ENCODE results near the gene DDX43. TPM values are rescaled to one million over a fixed set of nuclear protein-coding genes. Genes with fewer than 3 reads are reported as not detected.

DDX43 gene
- total and polyA plus RNA-seq, 10 of the 15 experiments (the other 5 are each of a cell fraction or from before 2014, with no cell fraction given): 0.12 TPM; not detected in 9

DNA sequence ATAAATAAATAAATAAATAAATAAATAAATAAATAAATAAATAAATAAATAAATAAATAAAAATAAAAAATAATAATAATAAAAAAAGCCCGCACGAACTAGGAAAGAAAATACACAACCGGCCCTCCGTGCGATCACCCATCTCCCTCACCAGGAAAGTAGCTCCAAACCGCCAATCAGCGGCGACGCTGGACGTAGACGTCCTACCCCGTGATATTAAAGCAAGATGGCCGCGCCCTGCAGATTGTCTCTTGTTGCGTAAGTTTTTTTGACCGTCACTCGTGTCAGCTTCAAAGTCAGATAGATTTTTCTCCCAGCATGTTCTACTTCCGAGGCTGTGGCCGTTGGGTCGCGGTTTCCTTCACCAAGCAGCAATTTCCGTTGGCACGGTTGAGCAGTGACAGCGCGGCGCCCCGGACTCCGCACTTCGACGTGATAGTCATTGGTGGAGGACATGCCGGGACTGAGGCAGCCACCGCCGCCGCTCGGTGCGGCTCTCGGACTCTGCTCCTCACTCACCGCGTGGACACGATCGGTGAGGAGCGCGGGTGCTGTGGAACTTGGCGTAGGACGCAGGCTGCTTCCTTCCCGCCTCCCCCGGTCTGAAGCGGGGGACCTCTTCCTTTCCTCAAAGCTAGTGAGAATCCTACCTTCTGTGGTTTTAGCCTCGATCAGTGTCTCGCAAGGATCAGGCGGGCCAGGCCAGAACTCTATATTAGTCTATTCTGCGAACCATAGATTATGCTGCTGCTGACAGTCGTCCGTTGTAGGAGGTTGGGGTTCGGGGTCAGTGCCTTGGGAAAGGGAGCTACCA lies 67.1 kb downstream of the DDX43 start, which contains the start of gene MTO1 (continued):
- TF ChIP-seq REST (IDR thresholded peaks at IDR 0.05; ENCODE audit: low read depth, low read length) (no peak), KDM1A (IDR thresholded peaks at IDR 0.05; ENCODE audit: borderline replicate concordance) (no peak), TBL1XR1 (IDR thresholded peaks at IDR 0.05; ENCODE audit: low read depth, low read length) (no peak)

Small RNA genes lying within 50 kb of the gene (small RNA-seq; reads per million reads assigned to genes)
- not detected for gene RNU6-975P
- gene RPL39P3: not detected

Other genes with a start within 250 kb of the DDX43 start
Only the 7 nearest of the 8 such genes appear.
- 3.3 and 3.4 TPM in 2 replicates for gene KHDC1, start 131.6 kb upstream of the DDX43 start, total RNA-seq (2014; rRNA removed)
- gene KHDC1, start 131.6 kb upstream of the DDX43 start, total RNA-seq (2014; rRNA removed; fragmentation: Illumina TruSeq; extraction: Trizol): 3.8 and 4.7 TPM in 2 replicates
- gene KHDC1, start 131.6 kb upstream of the DDX43 start, total RNA-seq (2021): 5.3 and 6.4 TPM in 2 replicates
- 2.9 and 4.9 TPM in 2 replicates for gene KHDC1, start 131.6 kb upstream of the DDX43 start, polyA plus RNA-seq (2011; rRNA removed)
- gene KHDC1, start 131.6 kb upstream of the DDX43 start, polyA plus RNA-seq (2014; fragmentation: Illumina TruSeq; extraction: Trizol): 4.6 and 4.9 TPM in 2 replicates
- gene KHDC1, start 131.6 kb upstream of the DDX43 start, polyA plus RNA-seq (2014; fragmentation: Nextera tagmentation; extraction: Ambion mirVana): 1 to 10 TPM; 7.6 to 8.7 TPM
- gene KHDC1, start 131.6 kb upstream of the DDX43 start, polyA plus RNA-seq (2014; rRNA removed): 7.5 and 7.6 TPM in 2 replicates
- 1 to 10 TPM; 6.1 to 6.6 TPM for gene KHDC1, start 131.6 kb upstream of the DDX43 start, polyA plus RNA-seq (2016; fragmentation: Nextera tagmentation; extraction: Ambion mirVana)
- gene DPPA5, start 40.6 kb upstream of the DDX43 start, total RNA-seq (2014; rRNA removed): not detected in 2 replicates
- gene DPPA5, start 40.6 kb upstream of the DDX43 start, total RNA-seq (2014; rRNA removed; fragmentation: Illumina TruSeq; extraction: Trizol): not detected in 2 replicates
- gene DPPA5, start 40.6 kb upstream of the DDX43 start, total RNA-seq (2021): not detected in 2 replicates
- not detected in 2 replicates for gene DPPA5, start 40.6 kb upstream of the DDX43 start, polyA plus RNA-seq (2011; rRNA removed)
- gene DPPA5, start 40.6 kb upstream of the DDX43 start, polyA plus RNA-seq (2014; fragmentation: Illumina TruSeq; extraction: Trizol): not detected in 2 replicates
- gene DPPA5, start 40.6 kb upstream of the DDX43 start, polyA plus RNA-seq (2014; fragmentation: Nextera tagmentation; extraction: Ambion mirVana): not detected
- gene DPPA5, start 40.6 kb upstream of the DDX43 start, polyA plus RNA-seq (2014; rRNA removed): not detected in 2 replicates
- not detected for gene DPPA5, start 40.6 kb upstream of the DDX43 start, polyA plus RNA-seq (2016; fragmentation: Nextera tagmentation; extraction: Ambion mirVana)
- not detected in 2 replicates for gene KHDC3L, start 32.2 kb upstream of the DDX43 start, total RNA-seq (2014; rRNA removed)
- gene KHDC3L, start 32.2 kb upstream of the DDX43 start, total RNA-seq (2014; rRNA removed; fragmentation: Illumina TruSeq; extraction: Trizol): not detected in 2 replicates
- not detected in 2 replicates for gene KHDC3L, start 32.2 kb upstream of the DDX43 start, total RNA-seq (2021)
- not detected in 2 replicates for gene KHDC3L, start 32.2 kb upstream of the DDX43 start, polyA plus RNA-seq (2011; rRNA removed)
- not detected in 2 replicates for gene KHDC3L, start 32.2 kb upstream of the DDX43 start, polyA plus RNA-seq (2014; fragmentation: Illumina TruSeq; extraction: Trizol)
- gene KHDC3L, start 32.2 kb upstream of the DDX43 start, polyA plus RNA-seq (2014; fragmentation: Nextera tagmentation; extraction: Ambion mirVana): not detected
- gene KHDC3L, start 32.2 kb upstream of the DDX43 start, polyA plus RNA-seq (2014; rRNA removed): not detected in 2 replicates
- gene KHDC3L, start 32.2 kb upstream of the DDX43 start, polyA plus RNA-seq (2016; fragmentation: Nextera tagmentation; extraction: Ambion mirVana): not detected
- not detected in 2 replicates for gene OOEP, start 24.9 kb upstream of the DDX43 start, total RNA-seq (2014; rRNA removed)
- gene OOEP, start 24.9 kb upstream of the DDX43 start, total RNA-seq (2014; rRNA removed; fragmentation: Illumina TruSeq; extraction: Trizol): not detected in 2 replicates
- gene OOEP, start 24.9 kb upstream of the DDX43 start, total RNA-seq (2021): not detected in 2 replicates
- 0.08 TPM in 1 of 2 replicates, not detected in the other for gene OOEP, start 24.9 kb upstream of the DDX43 start, polyA plus RNA-seq (2011; rRNA removed)
- not detected in 2 replicates for gene OOEP, start 24.9 kb upstream of the DDX43 start, polyA plus RNA-seq (2014; fragmentation: Illumina TruSeq; extraction: Trizol)
- not detected for gene OOEP, start 24.9 kb upstream of the DDX43 start, polyA plus RNA-seq (2014; fragmentation: Nextera tagmentation; extraction: Ambion mirVana)
- not detected in 2 replicates for gene OOEP, start 24.9 kb upstream of the DDX43 start, polyA plus RNA-seq (2014; rRNA removed)
- gene OOEP, start 24.9 kb upstream of the DDX43 start, polyA plus RNA-seq (2016; fragmentation: Nextera tagmentation; extraction: Ambion mirVana): not detected
- gene CGAS, start 57.5 kb downstream of the DDX43 start, total RNA-seq (2014; rRNA removed): 30.2 and 32.5 TPM in 2 replicates
- 23.5 and 24.9 TPM in 2 replicates for gene CGAS, start 57.5 kb downstream of the DDX43 start, total RNA-seq (2014; rRNA removed; fragmentation: Illumina TruSeq; extraction: Trizol)
- 25.7 and 25.8 TPM in 2 replicates for gene CGAS, start 57.5 kb downstream of the DDX43 start, total RNA-seq (2021)
- gene CGAS, start 57.5 kb downstream of the DDX43 start, polyA plus RNA-seq (2011; rRNA removed): 15.3 and 23.3 TPM in 2 replicates
- gene CGAS, start 57.5 kb downstream of the DDX43 start, polyA plus RNA-seq (2014; fragmentation: Illumina TruSeq; extraction: Trizol): 13.1 and 15.5 TPM in 2 replicates
- gene CGAS, start 57.5 kb downstream of the DDX43 start, polyA plus RNA-seq (2014; fragmentation: Nextera tagmentation; extraction: Ambion mirVana): 1 to 10 TPM; 4.7 to 7.9 TPM
- gene CGAS, start 57.5 kb downstream of the DDX43 start, polyA plus RNA-seq (2014; rRNA removed): 16.9 and 19.9 TPM in 2 replicates
- 10 to 100 TPM; 24.2 to 25.5 TPM for gene CGAS, start 57.5 kb downstream of the DDX43 start, polyA plus RNA-seq (2016; fragmentation: Nextera tagmentation; extraction: Ambion mirVana)
- gene MTO1, start 66.9 kb downstream of the DDX43 start, total RNA-seq (2014; rRNA removed): 40.4 and 41.8 TPM in 2 replicates
- gene MTO1, start 66.9 kb downstream of the DDX43 start, total RNA-seq (2014; rRNA removed; fragmentation: Illumina TruSeq; extraction: Trizol): 35.2 and 40.8 TPM in 2 replicates
- 30.2 and 30.7 TPM in 2 replicates for gene MTO1, start 66.9 kb downstream of the DDX43 start, total RNA-seq (2021)
- gene MTO1, start 66.9 kb downstream of the DDX43 start, polyA plus RNA-seq (2011; rRNA removed): 35.5 and 42.0 TPM in 2 replicates
- gene MTO1, start 66.9 kb downstream of the DDX43 start, polyA plus RNA-seq (2014; fragmentation: Illumina TruSeq; extraction: Trizol): 29.4 and 38.0 TPM in 2 replicates
- 10 to 100 TPM; 24.8 to 28.0 TPM for gene MTO1, start 66.9 kb downstream of the DDX43 start, polyA plus RNA-seq (2014; fragmentation: Nextera tagmentation; extraction: Ambion mirVana)
- 25.5 and 26.4 TPM in 2 replicates for gene MTO1, start 66.9 kb downstream of the DDX43 start, polyA plus RNA-seq (2014; rRNA removed)
- gene MTO1, start 66.9 kb downstream of the DDX43 start, polyA plus RNA-seq (2016; fragmentation: Nextera tagmentation; extraction: Ambion mirVana): 10 to 100 TPM; 45.1 to 53.6 TPM
- 14,131 and 16,902 TPM in 2 replicates for gene EEF1A1, start 126.2 kb downstream of the DDX43 start, total RNA-seq (2014; rRNA removed)
- gene EEF1A1, start 126.2 kb downstream of the DDX43 start, total RNA-seq (2014; rRNA removed; fragmentation: Illumina TruSeq; extraction: Trizol): 17,468 and 18,090 TPM in 2 replicates
- gene EEF1A1, start 126.2 kb downstream of the DDX43 start, total RNA-seq (2021): 14,684 and 15,216 TPM in 2 replicates
- 17,795 and 20,374 TPM in 2 replicates for gene EEF1A1, start 126.2 kb downstream of the DDX43 start, polyA plus RNA-seq (2011; rRNA removed)
- gene EEF1A1, start 126.2 kb downstream of the DDX43 start, polyA plus RNA-seq (2014; fragmentation: Illumina TruSeq; extraction: Trizol): 16,201 and 18,845 TPM in 2 replicates
- gene EEF1A1, start 126.2 kb downstream of the DDX43 start, polyA plus RNA-seq (2014; fragmentation: Nextera tagmentation; extraction: Ambion mirVana): over 10,000 TPM in 1 of 2 experiments, 1,000 to 10,000 TPM in 1; 8,305 to 13,725 TPM
- gene EEF1A1, start 126.2 kb downstream of the DDX43 start, polyA plus RNA-seq (2014; rRNA removed): 12,347 and 14,133 TPM in 2 replicates
- gene EEF1A1, start 126.2 kb downstream of the DDX43 start, polyA plus RNA-seq (2016; fragmentation: Nextera tagmentation; extraction: Ambion mirVana): 1,000 to 10,000 TPM; 4,214 to 4,415 TPM